Stimulated activated CD4-positive, alpha-beta T cell treated with anti-CD3 and anti-CD28 coated beads, Interleukin-4, amount 100 ng/mL, for 1 hour (primary cell): Measurements from ENCODE around the gene ZNF467.

Experiments
- DNase-seq: peaks from one replicate; pipeline ENCODE4 v3.0.0-alpha.2; 2020

ZNF467 gene

DNA sequence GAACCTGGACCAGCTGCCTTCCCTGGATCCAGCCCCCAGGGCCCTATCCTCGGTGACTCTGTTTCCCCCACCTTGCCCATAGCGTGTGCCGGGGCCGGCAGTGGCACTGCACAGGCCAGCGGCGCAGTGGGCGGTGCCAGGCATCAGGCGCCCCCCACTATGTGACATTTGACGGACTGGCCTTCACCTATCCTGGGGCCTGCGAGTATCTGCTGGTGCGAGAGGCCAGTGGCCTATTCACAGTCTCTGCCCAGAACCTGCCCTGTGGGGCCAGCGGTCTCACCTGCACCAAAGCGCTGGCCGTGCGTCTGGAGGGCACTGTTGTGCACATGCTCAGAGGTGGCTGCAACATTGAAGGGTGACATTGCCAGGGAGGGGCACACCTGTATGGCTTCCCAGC, 12.0 kb upstream of the ZNF467 start:
- no peak for DNase-seq

DNA sequence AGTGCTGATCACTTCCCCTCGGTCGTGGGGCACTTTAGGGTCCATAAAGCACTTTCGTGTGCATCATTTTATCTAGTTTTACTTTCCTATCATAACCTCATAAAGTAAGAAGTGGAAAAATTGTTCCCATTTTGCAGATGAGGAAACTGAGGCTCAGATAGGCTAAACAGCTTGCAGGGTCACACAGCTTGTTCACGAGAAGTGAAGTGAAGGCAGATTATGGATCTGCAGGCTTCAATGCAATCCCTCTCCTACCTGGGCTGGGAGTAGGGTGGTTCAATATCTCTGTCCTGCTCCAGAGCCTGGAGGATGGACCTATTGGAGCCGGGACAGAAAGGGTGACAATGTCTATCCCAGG, 10.8 kb upstream of the ZNF467 start:
- DNase-seq: no peak

DNA sequence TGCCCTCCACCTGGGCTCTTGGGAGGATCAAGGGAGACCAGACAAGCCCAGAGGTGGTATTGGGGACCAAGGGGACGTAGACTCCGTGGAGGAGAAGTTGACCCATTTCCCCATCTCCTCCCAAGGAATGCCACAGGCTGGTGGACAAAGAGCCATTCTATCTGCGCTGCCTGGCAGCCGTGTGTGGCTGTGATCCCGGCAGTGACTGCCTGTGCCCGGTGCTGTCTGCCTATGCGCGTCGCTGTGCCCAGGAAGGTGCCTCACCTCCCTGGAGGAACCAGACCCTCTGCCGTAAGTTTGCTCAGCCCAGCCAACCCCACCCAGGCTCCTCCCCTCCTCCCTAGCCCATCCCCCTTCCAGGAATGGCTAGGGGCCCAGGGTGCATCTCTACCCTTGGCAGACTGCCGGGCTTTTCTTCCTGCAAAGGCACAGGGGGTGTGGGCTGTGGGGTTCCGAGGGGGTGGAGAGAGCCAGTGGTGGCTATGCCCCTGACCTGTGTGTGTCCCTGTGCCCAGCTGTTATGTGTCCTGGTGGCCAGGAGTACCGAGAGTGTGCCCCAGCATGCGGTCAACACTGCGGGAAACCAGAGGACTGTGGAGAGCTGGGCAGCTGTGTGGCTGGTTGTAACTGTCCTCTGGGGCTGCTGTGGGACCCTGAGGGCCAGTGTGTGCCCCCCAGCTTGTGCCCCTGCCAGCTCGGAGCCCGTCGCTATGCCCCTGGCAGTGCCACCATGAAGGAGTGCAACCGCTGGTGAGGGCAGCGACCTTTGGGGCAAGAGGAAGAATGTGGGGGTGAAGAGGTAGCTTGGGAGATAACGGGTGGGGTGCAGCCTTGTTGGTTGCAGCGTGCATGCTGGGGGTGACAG, 10.2 kb upstream of the ZNF467 start:
- no peak for DNase-seq

DNA sequence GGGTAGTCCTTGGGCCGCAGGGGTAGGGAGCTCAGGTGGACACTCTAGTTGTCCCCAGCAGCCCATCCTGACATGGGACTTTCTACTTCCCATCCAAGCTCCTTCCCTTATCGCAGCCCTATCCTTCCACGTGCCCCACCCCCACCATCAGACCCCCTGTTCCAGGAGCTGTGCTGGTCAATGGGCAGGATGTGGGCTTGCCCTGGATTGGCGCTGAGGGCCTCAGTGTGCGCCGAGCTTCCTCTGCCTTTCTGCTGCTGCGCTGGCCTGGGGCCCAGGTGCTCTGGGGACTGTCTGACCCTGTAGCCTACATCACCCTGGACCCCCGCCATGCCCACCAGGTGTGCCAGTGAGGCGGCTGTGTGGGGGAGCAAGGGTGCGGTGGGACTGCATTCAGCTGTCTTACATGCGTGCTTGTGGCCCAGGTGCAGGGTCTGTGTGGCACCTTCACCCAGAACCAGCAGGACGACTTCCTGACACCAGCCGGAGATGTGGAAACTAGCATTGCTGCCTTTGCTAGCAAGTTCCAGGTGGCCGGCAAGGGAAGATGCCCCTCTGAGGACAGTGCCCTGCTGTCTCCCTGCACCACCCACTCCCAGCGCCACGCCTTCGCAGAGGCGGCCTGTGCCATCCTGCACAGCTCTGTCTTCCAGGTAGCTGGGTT, 9.4 kb upstream of the ZNF467 start:
- no peak for DNase-seq

DNA sequence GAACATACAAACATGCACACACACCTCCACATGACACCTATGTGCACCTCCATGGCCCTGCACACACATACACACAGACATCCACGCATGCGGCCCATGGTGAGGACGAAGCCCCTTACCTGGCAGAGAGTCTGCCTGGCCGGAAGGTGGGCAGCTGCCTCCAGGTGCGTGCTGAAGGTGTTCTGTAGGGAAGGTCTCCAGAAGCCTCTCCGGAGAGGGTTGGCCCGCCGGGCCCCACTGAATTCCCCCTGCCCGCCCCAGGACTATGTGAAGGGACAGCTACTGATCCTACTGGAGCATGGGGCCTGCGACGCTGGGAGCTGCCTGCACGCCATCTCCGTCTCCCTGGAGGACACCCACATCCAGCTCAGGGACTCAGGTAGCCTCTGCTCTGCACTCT, 8.5 kb upstream of the ZNF467 start:
- DNase-seq: no peak

DNA sequence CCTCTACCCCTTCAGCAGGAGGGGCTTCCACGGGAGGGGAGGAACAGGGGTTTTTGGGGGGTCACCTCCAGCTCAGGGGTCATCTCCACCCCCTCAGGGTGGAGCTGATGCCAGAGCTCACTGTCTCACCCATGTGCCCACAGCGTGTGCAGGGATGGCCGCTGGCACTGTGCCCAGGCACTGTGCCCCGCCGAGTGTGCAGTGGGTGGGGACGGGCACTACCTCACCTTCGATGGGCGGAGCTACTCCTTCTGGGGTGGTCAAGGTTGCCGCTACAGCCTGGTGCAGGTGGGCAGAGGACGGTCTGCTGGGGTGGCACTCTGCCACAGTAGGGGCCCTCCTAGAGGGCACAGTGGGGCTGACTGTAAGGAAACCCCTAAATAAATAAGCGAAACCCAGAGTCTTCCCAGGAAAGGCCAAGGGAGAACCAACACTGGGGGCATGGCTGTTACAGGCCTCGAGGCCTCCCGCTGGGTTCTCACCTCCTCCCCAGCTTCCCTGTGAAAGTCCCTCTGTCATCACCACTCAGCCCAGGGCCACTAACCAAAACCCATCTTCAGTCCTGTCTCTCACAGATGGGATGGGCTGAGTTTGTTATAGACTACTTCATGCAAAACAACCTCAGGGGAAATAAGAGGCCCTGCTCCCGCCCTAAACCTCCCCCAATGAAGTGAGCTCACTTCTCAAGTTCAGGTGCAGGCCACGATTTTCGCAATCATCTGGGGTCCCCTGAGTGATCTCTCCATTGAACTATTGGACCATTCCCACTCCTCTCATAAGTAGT, 7.4 kb upstream of the ZNF467 start:
- DNase-seq: no peak

DNA sequence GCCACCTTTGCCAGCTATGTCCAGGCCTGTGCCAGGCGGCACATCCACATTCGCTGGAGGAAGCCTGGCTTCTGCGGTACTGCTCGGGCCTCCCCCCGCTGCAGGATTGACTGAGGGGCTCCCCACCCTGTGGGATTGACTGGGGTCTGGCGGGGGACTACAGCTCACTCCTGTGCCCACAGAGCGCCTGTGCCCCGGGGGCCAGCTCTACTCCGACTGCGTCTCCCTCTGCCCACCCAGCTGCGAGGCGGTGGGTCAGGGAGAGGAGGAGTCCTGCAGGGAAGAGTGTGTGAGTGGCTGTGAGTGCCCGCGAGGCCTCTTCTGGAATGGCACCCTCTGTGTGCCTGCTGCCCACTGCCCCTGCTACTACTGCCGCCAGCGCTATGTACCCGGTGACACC, 6.7 kb upstream of the ZNF467 start:
- DNase-seq: no peak

DNA sequence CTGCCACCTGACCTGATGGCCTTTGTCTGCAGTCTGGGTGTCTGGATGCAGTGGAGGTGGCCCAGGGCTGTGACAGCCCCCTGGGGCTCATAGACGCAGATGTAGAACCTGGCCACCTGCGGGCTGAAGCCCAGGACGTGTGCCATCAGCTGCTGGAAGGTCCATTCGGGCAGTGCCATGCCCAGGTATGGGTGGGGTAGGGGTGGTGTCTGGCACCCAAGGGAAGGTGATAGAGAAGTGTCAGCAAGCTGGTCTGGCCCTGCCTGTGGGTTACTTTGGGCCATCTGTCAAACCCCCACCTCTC, 6.1 kb upstream of the ZNF467 start:
- no peak for DNase-seq

DNA sequence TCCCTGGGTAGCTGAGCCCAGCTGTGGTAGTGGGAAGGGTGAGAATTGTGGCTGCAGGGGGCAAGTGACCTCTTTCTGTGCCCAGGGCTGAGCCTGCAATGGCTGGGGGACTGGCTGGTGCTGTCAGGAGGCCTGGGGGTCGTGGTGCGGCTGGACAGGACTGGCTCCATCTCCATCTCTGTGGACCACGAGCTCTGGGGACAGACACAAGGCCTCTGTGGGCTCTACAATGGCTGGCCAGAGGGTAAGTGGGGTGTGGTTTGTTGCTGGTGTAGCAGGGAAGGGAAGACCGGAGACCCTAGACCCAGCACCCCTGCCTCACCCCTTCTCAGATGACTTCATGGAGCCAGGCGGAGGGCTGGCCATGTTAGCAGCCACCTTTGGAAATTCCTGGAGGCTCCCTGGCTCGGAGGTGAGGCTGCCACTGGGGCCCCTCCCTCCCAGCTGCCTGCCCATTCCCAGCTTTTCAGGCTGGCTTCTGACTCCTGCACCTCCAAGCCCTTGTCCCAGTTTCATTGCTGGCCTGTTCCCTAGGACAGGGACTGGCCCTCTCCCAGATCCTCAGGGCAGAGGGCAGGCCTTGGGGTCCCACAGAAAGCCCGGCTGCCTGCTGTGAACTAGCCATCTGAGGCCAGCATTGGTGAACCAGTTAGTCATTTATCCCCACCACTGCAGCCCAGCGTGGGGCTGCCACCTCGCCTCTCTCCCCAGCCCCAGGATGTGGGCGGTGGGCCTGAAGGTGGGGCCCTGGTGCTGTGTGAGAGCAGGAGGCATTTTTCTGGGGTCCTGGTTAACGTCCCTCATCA, 5.5 kb upstream of the ZNF467 start:
- no peak for DNase-seq

DNA sequence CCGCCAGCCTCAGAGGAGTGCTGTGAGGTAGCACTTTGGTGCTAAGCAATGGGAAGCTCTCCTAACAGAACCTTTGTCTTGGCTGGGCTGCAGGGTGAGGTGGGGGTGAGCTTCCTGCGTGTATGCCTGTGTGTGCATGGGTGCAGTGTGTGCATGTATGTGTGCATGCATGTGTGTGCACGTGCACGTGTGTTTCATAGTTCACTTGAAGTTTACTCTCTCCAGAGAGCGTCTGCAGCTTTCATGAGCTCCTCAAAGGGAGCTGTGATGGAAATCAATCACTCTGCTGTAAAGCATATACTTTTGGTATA, 4.9 kb upstream of the ZNF467 start:
- no peak for DNase-seq

DNA sequence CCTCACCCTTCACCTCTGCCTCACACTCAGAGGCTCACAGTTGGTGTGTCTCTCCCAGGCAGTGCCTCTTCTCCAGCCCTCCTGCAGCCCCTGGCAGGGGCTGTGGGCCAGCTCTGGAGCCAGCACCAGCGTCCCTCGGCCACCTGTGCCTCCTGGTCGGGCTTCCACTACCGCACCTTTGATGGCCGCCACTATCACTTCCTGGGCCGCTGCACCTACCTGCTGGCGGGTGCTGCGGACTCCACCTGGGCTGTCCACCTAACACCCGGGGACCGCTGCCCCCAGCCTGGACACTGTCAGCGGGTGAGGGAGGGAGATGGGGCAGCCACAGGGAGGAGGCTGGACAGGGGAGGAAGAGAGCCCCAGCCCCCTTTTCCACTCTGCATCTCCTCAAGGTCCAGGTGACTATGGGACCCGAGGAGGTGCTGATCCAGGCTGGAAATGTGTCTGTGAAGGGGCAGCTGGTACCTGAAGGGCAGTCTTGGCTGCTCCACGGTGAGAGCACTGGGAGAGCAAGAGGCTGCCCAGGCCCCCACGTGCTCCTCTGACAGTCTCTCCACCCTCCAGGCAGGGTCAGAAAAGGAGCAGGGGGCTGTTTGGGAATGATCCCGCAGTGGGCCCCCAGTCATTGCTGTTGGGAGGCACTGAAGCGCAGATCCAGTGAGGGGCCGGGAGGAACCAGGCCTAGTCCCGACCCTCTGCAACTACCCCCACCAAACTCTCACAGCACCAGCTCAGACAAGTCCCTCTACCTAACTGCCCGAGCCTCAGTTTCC, 4.4 kb upstream of the ZNF467 start:
- DNase-seq: no peak

DNA sequence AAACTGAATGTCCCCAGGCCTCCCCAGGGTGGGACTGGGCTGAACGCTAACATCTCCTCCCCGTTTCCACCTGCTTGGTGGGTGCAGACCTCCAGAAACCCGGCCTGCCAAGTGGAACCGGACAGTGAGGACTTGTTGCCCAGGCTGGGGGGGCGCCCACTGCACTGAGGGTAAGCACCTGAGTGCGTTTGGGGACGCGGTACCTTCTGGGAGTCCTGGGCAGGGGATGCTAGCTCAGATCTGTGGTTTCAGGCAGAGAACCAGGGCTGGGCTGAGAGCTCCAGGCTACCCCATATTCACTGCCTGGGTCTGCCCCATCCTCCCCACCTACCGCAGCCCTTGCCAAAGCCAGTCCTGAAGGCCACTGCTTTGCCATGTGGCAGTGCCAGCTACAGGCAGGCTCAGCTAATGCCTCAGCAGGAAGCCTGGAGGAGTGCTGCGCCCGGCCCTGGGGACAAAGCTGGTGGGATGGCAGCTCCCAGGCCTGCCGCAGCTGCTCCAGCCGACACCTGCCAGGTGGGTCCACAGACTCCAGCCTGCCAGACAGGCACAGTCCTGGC, 3.5 kb upstream of the ZNF467 start:
- no peak for DNase-seq

DNA sequence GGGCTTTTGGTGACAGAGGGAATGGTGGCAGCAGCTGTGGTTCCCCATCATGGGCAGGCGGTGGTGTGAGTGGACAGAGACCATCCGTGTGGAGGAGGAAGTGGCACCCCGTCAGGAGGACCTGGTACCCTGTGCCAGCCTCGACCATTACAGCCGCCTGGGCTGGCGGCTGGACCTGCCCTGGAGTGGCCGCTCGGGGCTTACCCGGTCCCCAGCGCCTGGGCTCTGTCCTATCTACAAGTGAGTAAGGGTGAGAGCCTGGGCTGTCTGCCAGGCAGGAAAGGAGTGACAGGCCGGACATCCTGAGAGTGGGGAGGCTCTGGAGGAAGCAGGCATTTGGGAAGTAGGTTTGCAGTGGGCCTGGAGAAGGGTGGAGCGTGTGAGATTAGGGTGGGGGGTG, 2.9 kb upstream of the ZNF467 start:
- no peak for DNase-seq

DNA sequence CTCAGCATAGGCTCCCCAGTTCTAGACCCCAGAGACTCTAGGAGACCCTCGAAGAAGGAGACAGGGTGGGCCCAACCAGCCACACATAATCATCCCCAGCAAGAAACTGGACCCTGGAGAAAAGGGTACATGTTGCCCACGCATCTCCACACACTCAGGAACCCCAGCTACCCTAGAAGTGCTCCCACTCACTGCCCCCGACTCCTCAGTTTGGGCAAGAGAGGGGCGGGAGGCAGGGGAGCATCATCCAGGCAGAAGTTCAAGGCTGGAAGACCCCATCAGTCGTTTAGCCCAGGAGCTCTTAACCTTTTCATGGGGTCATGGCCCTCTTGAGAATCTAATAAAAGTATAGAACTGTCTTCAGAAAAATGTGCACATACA, 1.8 kb upstream of the ZNF467 start:
- DNase-seq: no peak

DNA sequence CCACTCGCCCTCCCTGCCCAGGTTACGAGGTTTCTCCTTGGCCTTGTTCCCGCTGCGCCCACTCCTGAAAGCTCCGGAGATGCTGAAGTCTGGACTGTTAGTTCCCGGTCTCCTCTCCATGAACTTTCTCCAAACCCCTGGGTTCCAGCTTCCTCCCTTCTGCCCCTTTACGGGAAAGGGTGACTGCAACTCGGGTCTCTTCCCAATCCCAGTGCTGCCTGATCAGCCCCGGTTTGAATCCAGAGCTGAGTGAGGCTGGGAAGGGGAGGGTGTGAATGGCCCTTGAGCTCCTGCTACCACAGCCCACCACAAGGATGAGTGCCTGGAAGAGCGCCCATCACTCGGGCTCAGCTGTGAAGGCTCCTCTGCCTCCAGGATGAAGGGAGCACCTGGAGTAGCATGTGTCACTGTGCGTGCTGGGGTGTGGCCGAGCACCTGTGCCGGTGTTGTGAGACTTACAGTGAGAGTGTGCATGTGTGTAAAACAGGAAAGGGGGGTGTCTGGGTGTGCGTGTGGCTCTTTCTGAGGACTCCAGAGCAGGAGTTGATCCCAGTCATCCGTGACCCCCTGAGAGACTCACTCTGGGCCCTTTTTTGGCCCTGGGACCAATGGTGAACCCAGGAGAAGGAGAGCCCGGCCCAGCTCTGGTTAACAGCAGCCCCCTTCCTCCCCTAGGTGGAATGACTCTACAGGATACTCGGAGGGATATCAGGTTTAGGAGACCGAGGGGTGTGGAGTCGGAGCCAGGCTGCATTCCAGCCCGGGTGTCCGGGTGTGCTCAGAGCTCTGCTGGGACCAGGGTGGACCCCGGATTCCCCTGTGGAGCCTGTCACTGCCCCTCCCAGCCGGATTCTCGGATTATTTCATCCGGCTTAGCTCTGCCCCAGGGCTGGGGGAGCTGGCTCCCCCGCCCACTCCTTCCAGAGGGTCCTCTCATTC, 1.1 kb upstream of the ZNF467 start:
- no peak for DNase-seq

DNA sequence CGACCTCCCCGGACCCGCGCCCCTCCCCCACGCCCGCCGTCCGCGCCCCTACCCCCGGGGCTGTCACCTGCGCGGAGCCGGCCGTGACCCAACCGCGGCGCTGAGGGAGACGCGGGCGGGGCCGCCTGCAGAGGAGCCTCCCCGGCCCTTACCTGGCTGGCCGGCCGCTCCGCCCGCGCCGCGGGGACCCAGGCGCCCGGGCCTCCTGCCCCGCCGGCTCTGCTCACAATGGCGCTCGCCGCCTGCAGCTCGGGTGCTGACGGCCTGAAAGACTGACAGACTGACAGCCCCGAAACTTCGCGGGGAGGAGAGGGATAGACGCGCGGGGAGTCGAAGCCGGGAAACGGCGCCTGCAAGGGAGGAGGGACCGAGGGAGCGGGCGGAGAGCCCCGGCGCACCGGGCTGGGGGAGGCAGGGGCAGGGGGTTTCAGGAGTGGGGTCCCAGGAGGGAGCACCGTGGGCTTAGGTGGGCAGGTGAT, 393 bp downstream of the ZNF467 start:
- peak; percentile 29 for DNase-seq

DNA sequence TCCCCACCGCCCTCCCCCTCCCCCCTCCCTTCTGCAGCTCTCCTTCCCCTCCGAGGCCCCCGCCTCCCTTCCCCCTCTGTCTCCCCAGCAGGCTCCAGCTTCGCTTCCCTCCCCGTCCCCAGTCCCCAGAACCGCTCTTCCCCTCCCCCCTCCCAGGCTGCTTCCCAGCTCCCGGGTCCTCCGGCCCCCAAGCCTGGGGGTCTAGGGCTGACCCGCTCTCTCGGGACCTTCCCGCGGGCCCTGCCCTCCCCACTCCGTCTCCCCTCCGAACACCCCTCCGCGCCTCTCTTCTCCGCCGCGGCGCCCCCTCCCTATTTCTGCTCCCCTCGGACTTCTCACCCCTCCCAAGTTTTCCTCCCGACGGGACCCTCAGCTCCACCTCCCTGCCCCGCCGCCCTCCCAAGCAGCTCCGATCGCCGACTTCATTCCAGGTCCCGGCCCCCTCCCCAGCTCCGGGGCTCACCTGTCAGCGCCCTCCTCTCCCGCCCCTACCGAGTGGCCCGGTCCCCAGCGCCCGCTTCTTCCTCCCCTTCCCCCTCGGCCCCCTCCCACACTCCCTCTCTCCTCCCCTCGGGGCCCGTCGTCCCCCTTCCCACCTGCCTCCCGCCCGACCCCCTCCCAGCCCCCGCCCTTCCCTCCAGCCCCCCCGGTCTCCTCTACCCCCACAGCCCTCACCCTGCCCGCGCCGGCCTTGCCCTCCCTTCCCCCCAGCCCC, 990 bp downstream of the ZNF467 start:
- peak; percentile 23 for DNase-seq

DNA sequence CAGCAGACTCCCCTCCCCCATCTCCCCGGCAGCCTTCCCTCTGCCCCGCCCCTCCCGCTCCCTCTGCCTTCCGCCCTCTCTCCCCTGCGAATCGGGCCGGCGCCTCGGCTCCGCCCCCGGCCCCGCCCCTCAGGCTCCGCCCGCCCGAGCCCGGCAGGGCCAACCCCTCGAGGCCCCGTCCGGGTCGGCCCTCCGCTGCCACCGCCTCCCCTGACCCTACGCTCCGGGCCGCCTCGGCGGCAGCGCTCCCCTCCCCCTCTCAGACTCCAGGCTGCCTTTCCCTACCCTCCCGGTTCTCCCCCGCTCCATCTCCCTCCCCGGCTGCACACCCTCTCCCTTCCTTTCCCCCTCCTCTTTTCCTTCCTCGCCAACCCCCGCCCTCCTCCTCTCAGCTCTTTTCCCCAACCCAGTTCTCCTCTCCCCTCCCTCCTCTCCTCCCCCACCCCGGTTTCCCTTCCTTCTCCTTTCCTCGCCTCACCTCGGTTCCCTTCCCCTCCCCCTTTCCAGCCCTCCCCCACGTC, 1.6 kb downstream of the ZNF467 start:
- DNase-seq: peak; percentile 87

DNA sequence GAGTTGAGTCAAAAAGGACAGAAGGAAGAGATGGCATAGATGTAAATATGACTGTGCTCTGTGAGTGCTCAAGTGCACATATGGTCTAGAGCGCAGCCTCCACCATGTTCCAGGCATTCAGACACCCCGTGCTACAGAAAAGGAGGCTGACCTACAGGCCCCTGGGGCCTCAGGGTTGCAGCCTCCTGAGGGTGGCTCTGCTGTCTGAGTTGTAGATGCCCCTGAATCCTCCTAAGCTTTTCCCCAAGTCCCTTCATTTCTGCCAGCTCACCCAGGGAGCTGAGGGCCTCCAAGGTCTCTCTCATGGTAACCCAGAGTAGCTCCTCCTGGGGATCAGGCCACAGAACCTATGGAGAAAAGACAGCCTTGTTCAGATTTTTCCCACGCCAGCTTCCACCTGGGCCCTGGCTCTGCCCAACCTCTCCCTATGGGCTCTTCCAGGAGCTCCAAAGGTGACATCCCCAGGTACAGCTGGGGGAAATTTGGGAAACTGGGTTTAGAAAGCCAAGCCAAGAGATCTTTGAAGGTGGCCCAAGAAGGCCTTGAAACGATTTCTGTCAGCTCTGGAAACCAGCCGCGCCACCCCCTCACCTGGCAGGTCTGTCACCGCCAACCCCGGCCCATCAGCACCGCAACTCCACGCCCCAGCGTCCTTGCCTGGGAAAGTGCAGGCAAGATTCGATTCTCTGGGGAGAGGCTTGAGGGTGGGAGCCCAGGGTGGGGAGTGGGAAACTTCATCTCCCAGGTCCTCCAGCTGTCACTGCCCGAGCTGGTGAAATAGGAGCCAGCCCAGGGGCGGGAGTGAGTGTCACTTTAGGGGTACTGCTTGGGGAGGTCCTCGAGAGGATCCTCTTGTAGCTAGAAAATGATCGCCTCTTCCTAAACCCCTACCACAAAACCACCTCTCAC, 2.4 kb downstream of the ZNF467 start:
- no peak for DNase-seq
